HEK293 (cell line): Measurements from ENCODE around the gene ZC3H4.

Experiments used
- CTCF ChIA-PET: fragments of 350-600 bp; formaldehyde crosslinking; extraction: SDS; loops from one replicate; lab custom pipeline; 2021; ENCODE audit warnings: antibody characterized with exemption; lab: Yijun Ruan, JAX
- POLR2A ChIA-PET: fragments of 300-600 bp; formaldehyde crosslinking; extraction: SDS; loops from one replicate; lab custom pipeline; 2020; ENCODE audit warnings: antibody characterized with exemption, inconsistent platforms; lab: Yijun Ruan, JAX
- H3K27ac ChIP-seq: fragments of 200-500 bp; sonication (Bioruptor generic); 2 replicates; pipeline ENCODE4 v1.5.1; 2014; ENCODE audit warnings: low read depth, low read length, control low read depth, inconsistent platforms; ENCODE audit errors: extremely low read depth
- H3K36me3 ChIP-seq, 2 experiments: fragments of 200-500 bp in 1 of 2; sonication (Bioruptor generic) in 1 of 2; 1 replicate in 1 of 2; 2 replicates in 1 of 2; pipeline ENCODE4 v1.5.1; 2014 to 2017; ENCODE audit warnings: inconsistent platforms in 2 of 2, low read length in 2 of 2; ENCODE audit not compliant: control insufficient read depth in 2 of 2, insufficient read depth in 1 of 2
- H3K4me1 ChIP-seq: fragments of 200-500 bp; sonication (Bioruptor generic); 2 replicates; pipeline ENCODE4 v1.5.1; 2014; ENCODE audit warnings: mild to moderate bottlenecking, low read length, inconsistent platforms; ENCODE audit not compliant: control insufficient read depth, insufficient read depth
- H3K4me3 ChIP-seq: 2 replicates; pipeline ENCODE4 v1.5.1; 2011; ENCODE audit warnings: low read depth, mild to moderate bottlenecking, control low read depth, low read length, moderate library complexity
- H3K9me3 ChIP-seq: fragments of 200-500 bp; sonication (Bioruptor generic); 2 replicates; pipeline ENCODE4 v1.5.1; 2014; ENCODE audit warnings: low read depth, low read length, inconsistent platforms; ENCODE audit not compliant: control insufficient read depth, insufficient read depth
- AEBP2 ChIP-seq: fragments of 450-650 bp; formaldehyde crosslinking; IDR thresholded peaks from 2 replicates; pipeline ENCODE4 v1.5.1; 2016; ENCODE audit warnings: missing biosample characterization, missing genetic modification characterization, borderline replicate concordance
- BCL11B ChIP-seq: fragments of 450-650 bp; formaldehyde crosslinking; IDR thresholded peaks from 2 replicates; pipeline ENCODE4 v1.5.1; 2016; ENCODE audit warnings: low read depth, missing biosample characterization, missing genetic modification characterization
- OSR2 ChIP-seq: fragments of 450-650 bp; formaldehyde crosslinking; IDR thresholded peaks from 2 replicates; pipeline ENCODE4 v1.5.1; 2016; ENCODE audit warnings: missing biosample characterization, missing genetic modification characterization
- TRIM28 ChIP-seq: IDR thresholded peaks from 2 replicates; pipeline ENCODE4 v1.6.1; 2011; ENCODE audit warnings: low read length, control low read depth, borderline replicate concordance
- ZBTB20 ChIP-seq: fragments of 450-650 bp; formaldehyde crosslinking; IDR thresholded peaks from 2 replicates; pipeline ENCODE4 v1.5.1; 2016; ENCODE audit warnings: missing biosample characterization, missing genetic modification characterization
- ZBTB44 ChIP-seq: fragments of 450-650 bp; IDR thresholded peaks from 2 replicates; pipeline ENCODE4 v1.5.1; 2018; ENCODE audit warnings: missing biosample characterization, mild to moderate bottlenecking, missing genetic modification characterization
- ZFHX2 ChIP-seq: fragments of 450-650 bp; formaldehyde crosslinking; conservative IDR thresholded peaks from 2 replicates; pipeline ENCODE4 v1.5.1; 2016; ENCODE audit warnings: missing biosample characterization, missing genetic modification characterization
- ZFP37 ChIP-seq: fragments of 450-650 bp; formaldehyde crosslinking; IDR thresholded peaks from 2 replicates; pipeline ENCODE4 v1.5.1; 2016; ENCODE audit warnings: missing biosample characterization, missing genetic modification characterization
- ZFP69B ChIP-seq: fragments of 450-650 bp; formaldehyde crosslinking; IDR thresholded peaks from 2 replicates; pipeline ENCODE4 v1.5.1; 2016; ENCODE audit warnings: missing biosample characterization, missing genetic modification characterization
- ZNF114 ChIP-seq: fragments of 450-650 bp; formaldehyde crosslinking; IDR thresholded peaks from 2 replicates; pipeline ENCODE4 v1.5.0; 2017; ENCODE audit warnings: missing biosample characterization, missing genetic modification characterization
- ZNF121 ChIP-seq: fragments of 450-650 bp; formaldehyde crosslinking; IDR thresholded peaks from 2 replicates; pipeline ENCODE4 v1.5.1; 2016; ENCODE audit warnings: missing biosample characterization, missing genetic modification characterization
- ZNF133 ChIP-seq: fragments of 450-650 bp; formaldehyde crosslinking; IDR thresholded peaks from 2 replicates; pipeline ENCODE4 v1.5.1; 2016; ENCODE audit warnings: missing biosample characterization, missing genetic modification characterization
- ZNF169 ChIP-seq: fragments of 450-650 bp; formaldehyde crosslinking; IDR thresholded peaks from 2 replicates; pipeline ENCODE4 v1.5.1; 2016; ENCODE audit warnings: missing biosample characterization, missing genetic modification characterization
- ZNF23 ChIP-seq: fragments of 450-650 bp; formaldehyde crosslinking; IDR thresholded peaks from 2 replicates; pipeline ENCODE4 v1.5.1; 2016; ENCODE audit warnings: missing biosample characterization, missing genetic modification characterization, borderline replicate concordance
- ZNF266 ChIP-seq: fragments of 450-650 bp; formaldehyde crosslinking; IDR thresholded peaks from 2 replicates; pipeline ENCODE4 v1.5.1; 2016; ENCODE audit warnings: missing biosample characterization, missing genetic modification characterization, low read depth
- ZNF324 ChIP-seq: fragments of 450-650 bp; formaldehyde crosslinking; IDR thresholded peaks from 2 replicates; pipeline ENCODE4 v1.5.1; 2016; ENCODE audit warnings: missing biosample characterization, missing genetic modification characterization
- ZNF488 ChIP-seq: fragments of 450-650 bp; formaldehyde crosslinking; IDR thresholded peaks from 2 replicates; pipeline ENCODE4 v1.5.1; 2016; ENCODE audit warnings: missing biosample characterization, missing genetic modification characterization
- ZNF518A ChIP-seq: fragments of 450-650 bp; formaldehyde crosslinking; conservative IDR thresholded peaks from 2 replicates; pipeline ENCODE4 v1.5.1; 2016; ENCODE audit warnings: low read depth, missing biosample characterization, missing genetic modification characterization
- ZNF621 ChIP-seq: fragments of 450-650 bp; formaldehyde crosslinking; IDR thresholded peaks from 2 replicates; pipeline ENCODE4 v1.5.1; 2017; ENCODE audit warnings: missing biosample characterization, missing genetic modification characterization
- ZNF704 ChIP-seq: fragments of 450-650 bp; formaldehyde crosslinking; IDR thresholded peaks from 2 replicates; pipeline ENCODE4 v1.5.1; 2016; ENCODE audit warnings: missing biosample characterization, missing genetic modification characterization
- ZSCAN5A ChIP-seq: fragments of 450-650 bp; formaldehyde crosslinking; IDR thresholded peaks from 2 replicates; pipeline ENCODE4 v1.5.1; 2016; ENCODE audit warnings: missing biosample characterization, missing genetic modification characterization
- ZXDB ChIP-seq: fragments of 450-650 bp; formaldehyde crosslinking; IDR thresholded peaks from 2 replicates; pipeline ENCODE4 v1.5.1; 2016; ENCODE audit warnings: missing biosample characterization, missing genetic modification characterization

The ZC3H4 gene

GRCh38 chr19:47120470-47121067 lies 7.0 kb upstream of the ZC3H4 start:
- Histone ChIP-seq H3K4me3 (no peak overlapping the region), H3K9me3 (no peaks in the 10 kb centered on the region), H3K27ac (no peak overlapping the region), H3K4me1 (0 out of 2 replicates have a peak, but pooled peaks cover 2% of the 10 kb centered on the region), H3K36me3 (no peaks in the 10 kb centered on the region; a peak in 1 of 3 replicates)
- no peak for TF ChIP-seq ZNF704 (tag by site-specific recombination)
- no peak for TF ChIP-seq ZFHX2 (tag by site-specific recombination)
- no peak for TF ChIP-seq ZSCAN5A
- no peak for TF ChIP-seq ZNF133 (tag by site-specific recombination)
- TF ChIP-seq ZNF488: no peak
- no peak for TF ChIP-seq ZNF621 (tag by site-specific recombination)
- no peak for TF ChIP-seq ZFP69B (tag by site-specific recombination)
- TF ChIP-seq ZNF324 (tag by site-specific recombination): no peak
- no peak for TF ChIP-seq ZNF114 (tag by site-specific recombination)
- no peak for TF ChIP-seq ZNF23 (tag by site-specific recombination)
- no peak for TF ChIP-seq ZFP37
- no peak for TF ChIP-seq TRIM28
- TF ChIP-seq BCL11B (tag by site-specific recombination): no peak
- no peak for TF ChIP-seq ZBTB20 (tag by site-specific recombination)
- ChIA-PET CTCF (interaction anchor here (0.6 to 6.4 kb wide), 7 partner anchors 41 to 1675 kb away, joined by 3 to 69 read pairs (median 5); no protein-coding TSS in a partner anchor), POLR2A (interaction anchor here (0.5 kb wide), 1 partner anchor 40 kb away, joined by 3 read pairs; no protein-coding TSS in a partner anchor)

- CTCF ChIA-PET: interaction anchor here (0.5 to 2.6 kb wide), 13 partner anchors 9 to 370 kb away, joined by 3 to 18 read pairs (median 5); partner anchors contain the start of gene KPTN
- Histone ChIP-seq H3K27ac (peak overlapping the region; percentile 100), H3K36me3 (peaks cover 3 to 17% of the 10 kb centered on the region in 2 experiments; a peak in 2 of 3 replicates), H3K4me1 (peaks cover 23% of the 10 kb centered on the region), H3K9me3 (no peaks in the 10 kb centered on the region), H3K4me3 (peak overlapping the region; percentile 76)
- POLR2A ChIA-PET: interaction anchor here (0.5 to 3.4 kb wide), 32 partner anchors 9 to 328 kb away, joined by 3 to 86 read pairs (median 7); partner anchors contain the start of genes AP2S1, ARHGAP35, CCDC9 and INAFM1
- no peak for TF ChIP-seq OSR2 (tag by site-specific recombination)
- 0 out of 2 replicates have a peak, but pooled peaks have one; percentile 0 for TF ChIP-seq ZNF518A (tag by site-specific recombination)
- TF ChIP-seq ZNF169 (tag by site-specific recombination): 0 out of 2 replicates have a peak, but pooled peaks have one; percentile 7
- TF ChIP-seq ZXDB (tag by site-specific recombination): no peak
- no peak for TF ChIP-seq AEBP2 (tag by site-specific recombination)
- no peak for TF ChIP-seq ZNF266 (tag by site-specific recombination)
- 0 out of 2 replicates have a peak, but pooled peaks have one; percentile 54 for TF ChIP-seq ZNF121 (tag by site-specific recombination)
- 0 out of 2 replicates have a peak, but pooled peaks have one; percentile 32 for TF ChIP-seq ZBTB44 (tag by site-specific recombination)
These were observed 475 bp upstream of the ZC3H4 start for GRCh38 chr19:47113850-47114651.
